ENCODE measurements around the gene ZNF385D. TPM values are rescaled to one million over a fixed set of nuclear protein-coding genes. Genes with fewer than 3 reads are reported as not detected.

The ZNF385D gene
- total and polyA plus RNA-seq, 2 of the 13 experiments (the other 11 are each of a cell fraction or from before 2014, with no cell fraction given), result not detected

DNA sequence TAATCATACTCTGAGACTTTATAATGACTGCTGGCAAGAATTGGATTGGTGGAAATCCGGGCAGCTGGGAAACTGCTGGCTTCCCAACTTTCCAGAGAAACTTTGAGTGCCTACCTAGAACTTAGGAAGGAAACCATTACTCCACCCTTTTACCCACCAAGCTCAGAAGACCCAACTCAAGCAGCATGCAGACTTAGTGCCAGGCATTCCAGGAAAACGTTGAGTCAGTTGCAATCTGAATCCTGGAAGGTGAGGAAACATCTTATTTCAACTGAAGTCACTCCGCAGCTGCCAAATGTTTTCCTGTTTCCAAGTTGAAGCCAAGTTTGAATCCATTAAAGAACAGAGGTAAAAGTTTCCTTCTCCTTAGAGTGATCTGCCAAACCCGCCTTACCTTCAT is 126.5 kb downstream of the ZNF385D start:
- no peak for FAIRE-seq
- no peaks in the 10 kb centered on the region for H3K36me3 ChIP-seq (replicated peaks in 1 of 2; ENCODE audit: control insufficient read depth in 1 of 2, insufficient read depth in 2 of 2, low read length in 2 of 2)
- no peaks in the 10 kb centered on the region for H4K20me1 ChIP-seq (ENCODE audit: insufficient read depth, low read length)
- 25% methylated on average over 4 of the region's 4 CpGs for WGBS (ENCODE audit: low lambda C conversion rate)
- TF ChIP-seq ZNF776 (CRISPR knock-in tag; IDR thresholded peaks at IDR 0.05) (no peak), EEA1 (CRISPR knock-in tag; IDR thresholded peaks at IDR 0.05; ENCODE audit: borderline replicate concordance) (no peak), GABPA (IDR thresholded peaks at IDR 0.05; ENCODE audit: low read depth, low read length) (no peak), GABPA (CRISPR knock-in tag; IDR thresholded peaks at IDR 0.05; ENCODE audit: low read depth) (no peak), GFI1 (CRISPR knock-in tag; IDR thresholded peaks at IDR 0.05; ENCODE audit: borderline replicate concordance) (no peak)
- TF ChIP-seq, protein P1, sequence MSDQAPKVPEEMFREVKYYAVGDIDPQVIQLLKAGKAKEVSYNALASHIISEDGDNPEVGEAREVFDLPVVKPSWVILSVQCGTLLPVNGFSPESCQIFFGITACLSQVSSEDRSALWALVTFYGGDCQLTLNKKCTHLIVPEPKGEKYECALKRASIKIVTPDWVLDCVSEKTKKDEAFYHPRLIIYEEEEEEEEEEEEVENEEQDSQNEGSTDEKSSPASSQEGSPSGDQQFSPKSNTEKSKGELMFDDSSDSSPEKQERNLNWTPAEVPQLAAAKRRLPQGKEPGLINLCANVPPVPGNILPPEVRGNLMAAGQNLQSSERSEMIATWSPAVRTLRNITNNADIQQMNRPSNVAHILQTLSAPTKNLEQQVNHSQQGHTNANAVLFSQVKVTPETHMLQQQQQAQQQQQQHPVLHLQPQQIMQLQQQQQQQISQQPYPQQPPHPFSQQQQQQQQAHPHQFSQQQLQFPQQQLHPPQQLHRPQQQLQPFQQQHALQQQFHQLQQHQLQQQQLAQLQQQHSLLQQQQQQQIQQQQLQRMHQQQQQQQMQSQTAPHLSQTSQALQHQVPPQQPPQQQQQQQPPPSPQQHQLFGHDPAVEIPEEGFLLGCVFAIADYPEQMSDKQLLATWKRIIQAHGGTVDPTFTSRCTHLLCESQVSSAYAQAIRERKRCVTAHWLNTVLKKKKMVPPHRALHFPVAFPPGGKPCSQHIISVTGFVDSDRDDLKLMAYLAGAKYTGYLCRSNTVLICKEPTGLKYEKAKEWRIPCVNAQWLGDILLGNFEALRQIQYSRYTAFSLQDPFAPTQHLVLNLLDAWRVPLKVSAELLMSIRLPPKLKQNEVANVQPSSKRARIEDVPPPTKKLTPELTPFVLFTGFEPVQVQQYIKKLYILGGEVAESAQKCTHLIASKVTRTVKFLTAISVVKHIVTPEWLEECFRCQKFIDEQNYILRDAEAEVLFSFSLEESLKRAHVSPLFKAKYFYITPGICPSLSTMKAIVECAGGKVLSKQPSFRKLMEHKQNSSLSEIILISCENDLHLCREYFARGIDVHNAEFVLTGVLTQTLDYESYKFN (CRISPR knock-in tag; conservative IDR thresholded peaks at IDR 0.05), result no peak
- intact Hi-C loops (cut with micrococcal nuclease; ENCODE audit: unreplicated experiment) (no loop called here), in situ Hi-C loops (cut with HindIII; ENCODE audit: extremely low pct_ligation_motif_present, low pct_unique_long_range_greater_than_20kb) (no loop called here)
- no peak overlapping the region for H3K4me2 ChIP-seq (ENCODE audit: low read depth, low read length)
- H3K27me3 ChIP-seq (ENCODE audit: control insufficient read depth in 1 of 2, insufficient read depth in 2 of 2, low read length in 2 of 2), result no peaks in the 10 kb centered on the region
- POLR2A ChIA-PET, result no interaction called here
- H3K4me3 ChIP-seq (replicated peaks in 1 of 3; ENCODE audit: insufficient read depth in 1 of 3, low read depth in 2 of 3, low read length in 3 of 3), result no peak overlapping the region
- H3K27ac ChIP-seq (ENCODE audit: extremely low read length, insufficient read depth, low read length), result no peak overlapping the region
- no peaks in the 10 kb centered on the region for H3K79me2 ChIP-seq (ENCODE audit: insufficient read depth, low read length)
- CTCF ChIA-PET (ENCODE audit: low intra/inter-chr PET ratio, low total read pairs), result no interaction called here
- ATAC-seq, result no peak
- DNase-seq (ENCODE audit: low spot score), result no peak
- no peak overlapping the region for H2AFZ ChIP-seq (ENCODE audit: low read length)
- peaks cover 14% of the 10 kb centered on the region; the same call in 1 of the 2 replicates for H3K4me1 ChIP-seq (ENCODE audit: insufficient read depth, low read length)
- H3K9me3 ChIP-seq (ENCODE audit: low read length), result no peaks in the 10 kb centered on the region
- no peak overlapping the region for H3K9ac ChIP-seq (ENCODE audit: insufficient read depth, low read depth, low read length)
- BruUV-seq (replicated peaks), result no TSS peak

All from HepG2 (cell line).